ENCODE data around the gene NF1. TPM values are rescaled to one million over a fixed set of nuclear protein-coding genes. Genes with fewer than 3 reads are reported as not detected.

The NF1 gene
- total and polyA plus RNA-seq, 2 donors (not counting 1 experiment from before 2014, with no cell fraction given): 10.8 to 27.7 TPM

- H3K4me1 Mint-ChIP-seq: peaks cover 48% of the 10 kb centered on the region
- H3K27ac Mint-ChIP-seq: no peak overlapping the region
- H3K79me2 ChIP-seq (ENCODE audit: control insufficient read depth, insufficient read depth, low read length): peaks cover 62% of the 10 kb centered on the region
- no CpG with 5 or more reads among the region's 2 CpGs for WGBS (ENCODE audit: insufficient coverage)
- peak overlapping the region; percentile 79 for H3K4me2 ChIP-seq (replicated peaks; ENCODE audit: low read depth, low read length, poor library complexity, severe bottlenecking)
- no peaks in the 10 kb centered on the region for H3K27me3 ChIP-seq (replicated peaks in 1 of 4; ENCODE audit: control extremely low read depth in 1 of 4, control insufficient read depth in 3 of 4, insufficient read depth in 4 of 4, low read length in 3 of 4)
- H3K36me3 ChIP-seq (replicated peaks in 1 of 2; ENCODE audit: control extremely low read depth in 1 of 2, control insufficient read depth in 1 of 2, extremely low read depth in 1 of 2, insufficient read depth in 2 of 2, low read length in 1 of 2): peaks cover 0 to 5% of the 10 kb centered on the region in 2 experiments
- peak overlapping the region; percentile 87 for H3K4me3 Mint-ChIP-seq
- H3K27ac ChIP-seq (ENCODE audit: low read length in 2 of 2): peak overlapping the region; percentile 40 to 91
- H3K9ac ChIP-seq (ENCODE audit: low read length): peak overlapping the region; percentile 76
- H4K20me1 ChIP-seq (ENCODE audit: control insufficient read depth, insufficient read depth, low read length, poor library complexity, severe bottlenecking): no peaks in the 10 kb centered on the region
- H3K4me1 ChIP-seq (ENCODE audit: control insufficient read depth in 2 of 2, insufficient read depth in 2 of 2, low read length in 2 of 2): peaks cover 29 to 45% of the 10 kb centered on the region in 2 donors
- ChIA-PET POLR2A (interaction anchor here (0.5 to 1.8 kb wide), 2 partner anchors 9 to 103 kb away, joined by 4 to 8 read pairs; no protein-coding TSS in a partner anchor), CTCF (interaction anchor here (0.6 to 3.1 kb wide), 9 partner anchors 10 to 769 kb away, joined by 3 to 22 read pairs (median 4); no protein-coding TSS in a partner anchor)
- no peaks in the 10 kb centered on the region for H3K27me3 Mint-ChIP-seq
- H3K9me3 ChIP-seq (ENCODE audit: control extremely low read depth in 1 of 3, control insufficient read depth in 2 of 3, insufficient read depth in 1 of 3, low read length in 2 of 3): no peaks in the 10 kb centered on the region
- intact Hi-C loops (cut with micrococcal nuclease): loop anchor here (2.0 kb wide), 2 partner anchors 53 to 171 kb away; no protein-coding TSS in a partner anchor
- H2AFZ ChIP-seq (ENCODE audit: insufficient read depth, low read depth, low read length, poor library complexity, severe bottlenecking): peak overlapping the region; percentile 39
- ATAC-seq (ENCODE audit: low read depth) (no peak), DNase-seq (peak; percentile 11)
- peak overlapping the region; percentile 40 to 98 (median 69) for H3K4me3 ChIP-seq (ENCODE audit: control extremely low read depth in 1 of 5, extremely low read depth in 1 of 5, insufficient read depth in 1 of 5, low read depth in 2 of 5, low read length in 4 of 5)
- TF ChIP-seq EZH2 (IDR thresholded peaks at IDR 0.05; ENCODE audit: borderline replicate concordance, insufficient read depth, low read depth, low read length, poor library complexity, severe bottlenecking) (no peak), CTCF (IDR thresholded peaks at IDR 0.05) (no peak)
- H3K9me3 Mint-ChIP-seq (ENCODE audit: insufficient read depth): no peaks in the 10 kb centered on the region
These were observed 225.5 kb downstream of the NF1 start for GRCh38 chr17:31320241-31320640.

- WGBS (ENCODE audit: insufficient coverage): no CpG with 5 or more reads among the region's 1 CpG
- peaks cover 25 to 39% of the 10 kb centered on the region in 2 donors for H3K4me1 ChIP-seq (ENCODE audit: control insufficient read depth in 2 of 2, insufficient read depth in 2 of 2, low read length in 2 of 2)
- peak overlapping the region; percentile 40 to 91 for H3K27ac ChIP-seq (ENCODE audit: low read length in 2 of 2)
- no peaks in the 10 kb centered on the region for H3K9me3 ChIP-seq (ENCODE audit: control extremely low read depth in 1 of 3, control insufficient read depth in 2 of 3, insufficient read depth in 1 of 3, low read length in 2 of 3)
- peak overlapping the region; percentile 79 for H3K4me2 ChIP-seq (replicated peaks; ENCODE audit: low read depth, low read length, poor library complexity, severe bottlenecking)
- Mint-ChIP-seq H3K27me3 (no peaks in the 10 kb centered on the region), H3K4me1 (peaks cover 44% of the 10 kb centered on the region), H3K4me3 (peak overlapping the region; percentile 87), H3K27ac (peak overlapping the region; percentile 69), H3K9me3 (ENCODE audit: insufficient read depth) (no peaks in the 10 kb centered on the region)
- peak overlapping the region; percentile 40 to 98 (median 69) for H3K4me3 ChIP-seq (ENCODE audit: control extremely low read depth in 1 of 5, extremely low read depth in 1 of 5, insufficient read depth in 1 of 5, low read depth in 2 of 5, low read length in 4 of 5)
- H3K27me3 ChIP-seq (replicated peaks in 1 of 4; ENCODE audit: control extremely low read depth in 1 of 4, control insufficient read depth in 3 of 4, insufficient read depth in 4 of 4, low read length in 3 of 4): no peaks in the 10 kb centered on the region
- peak overlapping the region; percentile 76 for H3K9ac ChIP-seq (ENCODE audit: low read length)
- intact Hi-C loops (cut with micrococcal nuclease): loop anchor here (2.0 kb wide), 2 partner anchors 52 to 170 kb away; no protein-coding TSS in a partner anchor
- H3K79me2 ChIP-seq (ENCODE audit: control insufficient read depth, insufficient read depth, low read length): peaks cover 56% of the 10 kb centered on the region
- TF ChIP-seq CTCF (IDR thresholded peaks at IDR 0.05) (no peak), EZH2 (IDR thresholded peaks at IDR 0.05; ENCODE audit: borderline replicate concordance, insufficient read depth, low read depth, low read length, poor library complexity, severe bottlenecking) (no peak)
- ChIA-PET POLR2A (interaction anchor here (1.0 to 1.8 kb wide), 3 partner anchors 10 to 13 kb away, joined by 6 to 8 read pairs (median 6); no protein-coding TSS in a partner anchor), CTCF (interaction anchor here (1.0 to 3.1 kb wide), 4 partner anchors 8 to 106 kb away, joined by 3 to 22 read pairs (median 6); no protein-coding TSS in a partner anchor)
- peak overlapping the region; percentile 39 for H2AFZ ChIP-seq (ENCODE audit: insufficient read depth, low read depth, low read length, poor library complexity, severe bottlenecking)
- ATAC-seq (ENCODE audit: low read depth): no peak
- H4K20me1 ChIP-seq (ENCODE audit: control insufficient read depth, insufficient read depth, low read length, poor library complexity, severe bottlenecking): no peaks in the 10 kb centered on the region
- peak; percentile 14 for DNase-seq
- peaks cover 0 to 5% of the 10 kb centered on the region in 2 experiments for H3K36me3 ChIP-seq (replicated peaks in 1 of 2; ENCODE audit: control extremely low read depth in 1 of 2, control insufficient read depth in 1 of 2, extremely low read depth in 1 of 2, insufficient read depth in 2 of 2, low read length in 1 of 2)
These were observed 226.0 kb downstream of the NF1 start for GRCh38 chr17:31320791-31321190.
